ENCODE measurements around the gene COL24A1.
"Not testable (repeated sequence)": the region's sequence is repeated elsewhere in the genome, so short reads cannot be mapped to it uniquely, and the experiment has no call there.

The COL24A1 gene

DNA sequence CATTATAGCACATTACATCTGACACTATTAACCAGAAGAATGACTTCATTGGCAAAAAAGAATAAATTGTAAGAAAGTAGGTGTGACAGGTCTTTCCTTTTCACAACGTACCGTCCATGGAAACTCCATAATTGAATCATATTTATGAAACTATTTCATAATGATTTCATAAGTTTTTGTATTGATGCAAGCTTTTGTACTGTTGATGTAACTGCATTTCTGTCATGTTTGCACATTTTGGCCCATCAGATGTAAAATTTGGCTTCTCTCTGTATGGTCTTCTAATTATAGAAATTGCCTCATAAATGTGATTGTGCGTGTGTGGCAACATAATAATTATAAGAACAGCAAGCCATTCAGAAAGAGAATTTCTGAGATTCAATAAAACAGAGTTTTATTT is 267.7 kb downstream of the COL24A1 start:
- DNase-seq, result no peak
- no peak for ATAC-seq

DNA sequence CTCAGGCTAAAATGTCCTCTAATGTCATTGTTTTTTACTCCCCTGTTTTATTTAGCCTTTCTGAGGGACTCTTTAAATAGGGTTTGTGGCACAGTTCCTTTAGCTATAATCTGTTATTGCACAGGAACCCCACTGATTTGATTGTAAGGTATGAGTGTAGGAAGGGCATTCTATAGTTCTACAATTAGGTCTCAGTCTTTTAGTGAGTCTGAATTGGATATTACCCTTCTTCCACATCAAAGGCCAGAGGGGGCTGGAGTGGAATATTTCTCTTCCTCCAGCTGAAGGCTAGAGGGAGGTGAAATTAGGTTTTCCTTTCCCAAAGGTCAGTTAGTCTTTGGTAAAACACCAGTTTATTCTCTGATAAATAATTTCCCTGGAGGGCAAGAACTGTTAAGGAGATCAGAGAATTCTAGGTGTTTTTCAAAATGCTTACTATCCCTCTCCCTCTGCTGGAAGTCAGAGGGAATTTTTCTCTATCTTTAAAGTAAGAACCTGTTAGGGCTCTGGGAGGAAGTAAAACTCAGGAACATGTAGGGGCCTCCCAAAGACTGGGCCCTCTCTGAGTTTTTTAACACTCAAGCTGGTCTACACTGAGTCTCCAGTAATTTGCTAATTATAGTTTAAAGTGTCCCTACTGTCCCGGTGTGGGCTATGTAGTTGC is 272.1 kb downstream of the COL24A1 start:
- DNase-seq (no peak), ATAC-seq (no peak)

DNA sequence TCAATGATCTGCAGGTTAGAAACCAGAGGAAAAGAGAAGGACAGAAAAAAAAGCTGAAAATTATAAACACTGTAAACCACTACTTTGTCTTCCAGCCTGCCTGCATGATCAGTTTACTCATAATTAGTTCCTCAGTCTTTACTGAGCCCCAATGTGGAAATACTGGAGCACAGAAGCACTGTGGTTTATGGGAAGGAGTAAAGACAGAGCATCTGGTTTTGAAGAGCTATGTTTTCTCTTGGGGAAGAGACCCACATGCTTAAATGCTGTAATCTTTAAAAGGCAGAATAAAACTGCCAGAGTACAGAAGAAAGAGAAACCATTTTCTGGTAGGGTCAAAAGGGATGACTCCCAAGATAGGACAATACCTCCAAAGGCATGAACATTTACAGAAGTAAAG is 289.4 kb downstream of the COL24A1 start:
- no peak for DNase-seq
- ATAC-seq, result no peak

DNA sequence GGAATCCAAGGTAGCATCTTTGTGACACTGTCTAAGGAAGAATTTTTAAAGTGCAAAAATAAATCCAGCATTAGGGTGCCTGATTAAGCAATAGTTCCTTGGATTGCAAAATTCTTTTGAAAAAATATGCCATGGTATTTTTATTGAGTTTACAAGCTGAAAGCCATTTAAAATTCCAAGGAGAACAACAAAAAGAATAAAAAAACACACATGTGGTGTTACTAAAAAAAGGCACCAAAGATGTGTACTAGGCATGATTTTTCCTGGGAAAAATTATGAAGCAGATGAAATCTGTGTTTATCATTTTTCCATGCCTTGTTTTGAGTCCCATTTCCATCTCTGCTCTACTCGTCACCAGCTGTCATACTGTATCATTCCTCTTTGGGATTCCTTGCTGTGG is 291.4 kb downstream of the COL24A1 start:
- ATAC-seq (no peak), DNase-seq (no peak)

DNA sequence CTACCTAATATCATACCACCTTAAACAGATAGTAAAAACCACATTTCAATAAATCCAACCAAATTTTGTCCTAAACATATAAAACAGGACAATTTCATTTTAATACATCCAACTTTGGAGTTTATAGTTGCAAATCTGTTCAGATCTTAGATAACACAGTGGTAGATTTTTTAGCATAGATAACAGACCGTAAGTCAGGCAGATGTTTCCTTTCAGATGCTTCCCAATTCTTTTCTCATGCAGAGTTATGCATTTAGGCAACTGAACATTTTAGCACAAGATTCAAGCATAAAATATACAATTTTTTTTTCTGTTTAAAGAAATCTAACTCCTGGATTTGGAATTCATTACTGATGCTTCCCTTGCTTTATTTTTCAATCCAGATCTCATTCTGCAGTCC is 291.8 kb downstream of the COL24A1 start:
- no peak for ATAC-seq
- DNase-seq, result no peak

DNA sequence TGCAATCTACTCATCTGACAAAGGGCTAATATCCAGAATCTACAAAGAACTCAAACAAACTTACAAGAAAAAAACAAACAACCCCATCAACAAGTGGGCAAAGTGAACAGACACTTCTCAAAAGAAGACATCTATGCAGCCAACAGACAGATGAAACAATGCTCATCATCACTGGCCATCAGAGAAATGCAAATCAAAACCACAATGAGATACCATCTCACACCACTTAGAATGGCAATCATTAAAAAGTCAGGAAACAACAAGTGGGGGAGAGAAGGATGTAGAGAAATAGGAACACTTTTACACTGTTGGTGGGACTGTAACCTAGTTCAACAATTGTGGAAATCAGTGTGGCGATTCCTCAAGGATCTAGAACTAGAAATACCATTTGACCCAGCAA is 292.9 kb downstream of the COL24A1 start:
- not testable (repeated sequence) for DNase-seq

DNA sequence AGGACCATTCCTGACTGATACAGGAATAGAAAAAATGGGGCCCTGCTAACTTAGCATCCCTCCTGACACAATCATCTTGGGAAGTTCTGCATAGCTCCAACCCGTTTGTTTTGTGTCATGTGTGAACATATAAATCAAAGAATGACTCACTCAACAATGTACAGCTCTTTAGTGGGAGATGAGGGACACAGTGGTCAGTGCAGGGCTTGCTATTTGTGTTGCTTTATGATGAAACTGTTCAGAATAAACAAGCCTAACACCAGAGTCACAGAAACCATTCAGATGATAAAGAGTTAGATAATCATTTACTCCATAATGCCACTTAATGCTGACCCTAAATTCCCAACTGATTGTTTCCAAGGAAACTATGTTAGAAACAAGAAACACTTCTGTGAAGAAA is 294.1 kb downstream of the COL24A1 start:
- no peak for ATAC-seq
- DNase-seq, result no peak

More for the DNA sequence above, 292.9 kb downstream of the COL24A1 start:
- ATAC-seq, result not testable (repeated sequence)

DNA sequence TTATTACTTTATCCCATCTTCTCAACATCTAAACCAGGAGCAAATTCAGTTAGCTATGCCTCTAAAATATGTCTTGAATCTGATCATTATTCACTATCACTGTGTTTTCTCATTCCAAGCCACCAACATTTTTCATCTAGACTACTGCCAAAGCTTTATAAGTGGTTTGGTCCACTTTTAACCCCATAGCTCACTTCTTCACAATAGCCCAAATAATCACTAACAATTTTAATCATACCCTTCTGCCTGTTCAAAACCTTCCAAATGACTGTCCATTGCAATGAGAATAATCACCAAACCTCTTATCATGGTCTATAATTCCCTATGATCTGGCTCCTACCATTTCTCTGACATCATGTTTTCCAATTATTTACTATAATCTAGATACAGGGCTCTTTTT is 298.6 kb downstream of the COL24A1 start:
- ATAC-seq (no peak), DNase-seq (no peak)

DNA sequence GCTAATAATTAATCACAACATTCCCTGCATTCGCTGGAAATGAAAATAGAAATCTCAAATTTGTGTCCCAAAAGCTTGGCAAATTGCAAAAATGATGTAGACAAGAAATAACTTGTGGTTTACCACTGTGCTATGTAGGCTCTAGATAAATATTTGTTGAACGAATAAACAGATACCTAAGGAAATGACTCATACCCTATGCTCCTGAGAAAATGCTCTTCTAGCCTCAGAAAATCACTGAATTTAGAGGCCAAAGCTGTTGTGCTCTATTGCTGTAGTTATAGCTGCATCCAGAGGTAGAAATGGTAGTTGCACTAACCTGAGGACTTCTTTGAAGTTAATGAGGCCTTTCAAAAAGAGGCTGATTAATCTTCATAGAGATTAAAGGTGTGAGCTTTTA is 306.3 kb downstream of the COL24A1 start:
- ATAC-seq (no peak), DNase-seq (no peak)

DNA sequence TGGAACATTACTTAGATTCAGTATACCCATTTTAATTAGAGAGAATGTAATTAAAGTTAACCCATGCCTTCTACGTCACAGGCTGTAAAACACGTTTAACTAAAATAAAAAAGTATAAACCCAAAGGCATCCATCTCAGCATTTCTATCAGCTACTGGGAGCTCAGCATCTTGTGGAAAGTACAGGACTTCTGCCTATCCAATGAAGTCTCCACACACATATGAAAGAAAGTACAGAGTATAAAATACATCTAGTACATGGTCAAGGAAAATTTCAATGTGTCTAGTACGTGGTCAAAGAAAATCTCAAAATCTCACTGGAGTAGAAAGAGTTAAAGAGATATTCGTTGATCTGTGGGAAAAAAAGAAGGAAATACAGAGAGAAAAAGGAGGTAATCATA is 306.9 kb downstream of the COL24A1 start:
- ATAC-seq (no peak), DNase-seq (no peak)

DNA sequence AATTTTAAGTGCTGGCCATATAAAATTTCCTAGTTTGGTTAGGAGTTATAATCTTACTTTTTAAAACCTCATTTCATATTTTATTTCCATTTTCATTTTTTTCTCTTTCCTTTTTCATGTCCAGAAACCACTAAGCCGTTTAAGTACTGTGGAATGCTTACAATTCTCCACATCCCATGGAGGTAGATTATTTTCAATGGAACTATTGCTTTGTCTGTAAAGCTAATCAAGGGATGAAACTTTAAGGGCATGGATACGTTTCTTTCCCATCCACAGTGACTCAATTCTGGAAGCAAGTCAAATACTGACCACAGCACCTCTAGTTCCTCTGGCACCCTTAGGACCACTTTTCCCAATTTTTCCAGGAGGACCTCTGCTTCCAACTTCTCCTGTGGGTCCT is 309.2 kb downstream of the COL24A1 start:
- ATAC-seq, result no peak
- DNase-seq, result no peak

DNA sequence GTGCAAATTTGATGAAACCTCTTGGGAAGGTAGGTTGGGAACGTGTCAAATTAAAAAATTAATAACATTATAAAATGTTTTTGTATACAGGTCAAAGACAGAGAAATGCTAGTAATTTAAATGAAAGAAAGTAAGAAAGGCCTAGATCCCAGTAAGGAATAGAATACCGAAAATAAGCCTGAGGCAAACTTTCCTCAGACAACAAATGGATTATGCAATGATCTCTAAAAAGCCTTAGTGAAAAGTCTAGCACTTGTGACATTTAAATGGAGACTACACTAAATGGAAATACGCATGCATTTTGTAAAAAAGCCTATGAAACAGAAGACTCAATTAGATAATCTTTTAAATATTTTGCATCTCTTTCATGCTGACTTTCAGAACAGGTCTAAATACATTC is 309.9 kb downstream of the COL24A1 start:
- no peak for DNase-seq
- no peak for ATAC-seq

DNA sequence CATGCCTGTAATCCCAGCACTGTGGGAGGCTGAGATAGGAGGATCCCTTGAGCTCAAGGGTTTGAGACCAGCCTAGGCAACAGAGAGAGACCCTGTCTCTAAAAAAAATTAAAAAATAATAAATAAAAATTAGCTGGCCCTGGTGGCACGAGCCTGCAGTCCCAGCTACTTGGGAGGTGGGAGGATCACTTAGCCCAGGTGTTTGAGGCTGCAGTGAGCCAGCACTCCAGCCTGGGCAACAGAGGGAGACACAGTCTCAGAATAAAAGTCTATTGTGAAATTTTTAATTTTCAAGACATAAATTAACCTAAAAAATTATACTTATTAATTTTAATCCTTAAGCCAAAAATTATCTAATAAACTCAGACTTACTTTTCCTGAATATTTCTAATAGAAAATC is 317.1 kb downstream of the COL24A1 start:
- no peak for DNase-seq
- ATAC-seq, result no peak

DNA sequence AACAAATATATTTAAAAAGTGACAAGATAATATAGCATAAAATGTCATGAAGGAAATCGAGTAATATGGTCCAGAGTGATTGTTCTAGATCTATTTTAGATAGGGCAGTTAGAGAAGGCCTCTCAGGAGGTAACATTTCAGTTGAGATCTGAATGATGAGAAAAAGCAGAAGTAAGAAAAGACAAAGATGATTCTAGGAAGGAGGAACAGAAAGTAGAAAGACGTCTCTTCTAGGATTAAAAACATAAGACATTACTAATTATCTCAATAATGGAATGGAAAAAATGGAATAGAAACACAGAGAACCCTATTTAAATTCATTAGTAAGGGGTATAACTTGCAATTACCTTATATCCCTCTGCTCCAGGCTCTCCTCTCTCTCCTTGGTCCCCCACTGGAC is 318.3 kb downstream of the COL24A1 start:
- DNase-seq, result no peak
- no peak for ATAC-seq

DNA sequence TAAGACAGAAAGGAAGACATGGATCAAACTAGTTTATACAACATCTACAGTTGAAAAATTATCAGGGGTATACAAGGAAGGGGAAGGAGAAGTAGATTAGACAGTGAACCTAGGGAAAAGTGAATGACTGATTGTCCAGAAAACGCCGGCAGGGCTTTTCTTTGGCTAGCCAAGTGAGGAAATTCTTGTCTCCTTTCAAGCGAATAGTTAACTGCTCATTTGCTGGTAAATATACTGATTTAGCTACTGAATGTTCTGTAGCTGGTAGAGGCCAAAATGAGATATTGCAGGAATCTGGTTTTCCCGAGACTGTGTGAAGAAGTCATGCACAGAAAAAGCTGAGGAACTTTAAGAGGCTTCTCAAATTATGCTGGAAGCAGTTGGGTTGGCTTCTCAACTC is 319.8 kb downstream of the COL24A1 start:
- no peak for DNase-seq
- ATAC-seq, result no peak

DNA sequence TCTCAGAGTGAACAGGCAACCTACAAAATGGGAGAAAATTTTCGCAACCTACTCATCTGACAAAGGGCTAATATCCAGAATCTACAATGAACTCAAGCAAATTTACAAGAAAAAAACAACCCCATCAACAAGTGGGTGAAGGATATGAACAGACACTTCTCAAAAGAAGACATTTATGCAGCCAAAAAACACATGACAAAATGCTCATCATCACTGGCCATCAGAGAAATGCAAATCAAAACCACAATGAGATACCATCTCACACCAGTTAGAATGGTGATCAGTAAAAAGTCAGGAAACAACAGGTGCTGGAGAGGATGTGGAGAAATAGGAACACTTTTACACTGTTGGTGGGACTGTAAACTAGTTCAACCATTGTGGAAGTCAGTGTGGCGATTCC is 323.4 kb downstream of the COL24A1 start:
- ATAC-seq, DNase-seq: not testable (repeated sequence)

DNA sequence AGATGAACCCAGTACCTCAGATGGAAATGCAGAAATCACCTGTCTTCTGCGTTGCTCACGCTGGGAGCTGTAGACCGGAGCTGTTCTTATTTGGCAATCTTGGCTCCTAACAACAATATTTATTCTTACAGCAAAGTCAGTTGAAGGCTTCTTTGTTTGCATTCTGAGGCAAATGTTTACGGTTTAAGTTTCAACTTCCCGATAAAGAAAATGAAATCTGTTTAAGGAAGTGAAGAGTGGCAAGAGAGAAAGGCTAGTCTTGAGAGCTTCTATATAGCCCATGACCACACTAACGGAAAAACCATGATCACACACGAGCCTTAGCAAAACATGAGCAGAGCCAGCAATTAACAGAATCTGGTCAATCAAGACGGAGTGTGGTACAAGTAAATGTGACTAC is 325.7 kb downstream of the COL24A1 start:
- DNase-seq (no peak), ATAC-seq (no peak)

DNA sequence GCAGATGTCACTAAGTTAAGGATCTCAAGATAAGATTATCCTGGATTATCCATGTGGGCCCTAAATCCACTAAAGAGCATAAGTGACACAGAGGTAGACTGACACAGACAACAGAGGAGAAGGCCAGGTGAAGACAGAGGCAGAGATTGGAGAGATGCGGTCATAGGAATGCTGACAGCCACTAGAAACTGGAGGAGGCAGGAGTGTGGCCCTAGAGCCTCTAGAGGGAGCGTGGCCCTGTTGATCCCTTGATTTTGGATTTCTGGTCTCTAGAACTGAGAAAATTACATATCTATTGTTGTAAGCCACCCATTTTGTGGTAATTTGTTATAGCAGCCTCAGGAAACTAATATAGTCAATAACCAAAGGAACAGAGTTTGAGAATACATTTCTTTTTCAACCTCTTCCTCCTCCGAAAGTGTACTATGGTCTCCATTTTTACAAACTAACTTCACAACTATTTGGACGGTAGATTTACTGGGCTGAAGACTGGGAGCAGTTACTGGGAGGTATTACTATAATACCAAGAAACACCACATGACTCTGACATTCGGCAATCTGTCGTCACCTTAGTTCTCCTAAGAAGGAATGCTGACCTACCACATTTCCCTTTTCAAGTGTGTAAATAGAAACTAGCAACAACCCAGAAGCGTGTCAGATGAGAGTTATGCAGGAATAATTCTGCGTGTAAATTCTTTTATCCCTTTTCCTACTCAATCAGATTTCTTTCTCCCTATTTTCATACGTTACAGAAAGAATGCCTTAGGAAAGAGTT is 332.3 kb downstream of the COL24A1 start:
- ATAC-seq, result no peak
- DNase-seq, result no peak

DNA sequence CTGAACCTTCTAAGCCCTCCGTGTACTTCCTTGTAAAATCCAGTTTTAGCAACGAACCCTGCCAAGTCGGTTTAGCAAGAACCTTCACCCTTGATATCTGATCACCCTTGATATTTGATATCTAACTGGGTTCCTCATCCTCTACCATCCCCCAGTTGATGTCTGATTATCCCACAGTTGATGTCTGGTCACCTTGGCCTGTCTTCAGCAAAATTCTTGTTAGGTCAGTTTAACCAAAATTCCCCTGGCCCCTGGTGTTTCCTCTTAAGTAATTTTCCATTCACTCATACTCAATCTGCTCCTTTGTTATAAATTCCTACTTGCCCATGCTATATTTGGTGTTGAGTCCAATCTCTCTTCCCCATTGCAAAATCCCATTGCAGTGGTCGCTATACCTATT is 333.9 kb downstream of the COL24A1 start:
- DNase-seq (no peak), ATAC-seq (no peak)

DNA sequence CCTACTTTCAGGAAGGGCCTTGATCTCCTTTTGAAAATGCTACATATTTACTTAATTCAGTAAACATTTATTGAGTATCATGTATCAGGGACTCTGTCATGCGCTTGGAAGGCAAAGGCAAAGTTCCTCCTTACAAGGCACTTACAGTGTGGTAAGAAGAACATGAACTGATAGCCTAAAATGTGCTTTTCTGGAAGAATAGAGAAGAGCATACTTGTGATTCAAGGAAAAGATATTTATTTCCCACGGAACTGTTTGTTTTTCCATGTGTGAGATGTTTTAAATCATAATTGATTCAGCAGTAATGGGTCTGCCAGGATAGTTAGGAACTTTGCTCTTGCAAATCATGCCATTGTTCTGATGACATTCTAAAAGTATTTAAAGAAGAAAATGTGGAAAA is 338.2 kb downstream of the COL24A1 start:
- no peak for ATAC-seq
- no peak for DNase-seq

DNA sequence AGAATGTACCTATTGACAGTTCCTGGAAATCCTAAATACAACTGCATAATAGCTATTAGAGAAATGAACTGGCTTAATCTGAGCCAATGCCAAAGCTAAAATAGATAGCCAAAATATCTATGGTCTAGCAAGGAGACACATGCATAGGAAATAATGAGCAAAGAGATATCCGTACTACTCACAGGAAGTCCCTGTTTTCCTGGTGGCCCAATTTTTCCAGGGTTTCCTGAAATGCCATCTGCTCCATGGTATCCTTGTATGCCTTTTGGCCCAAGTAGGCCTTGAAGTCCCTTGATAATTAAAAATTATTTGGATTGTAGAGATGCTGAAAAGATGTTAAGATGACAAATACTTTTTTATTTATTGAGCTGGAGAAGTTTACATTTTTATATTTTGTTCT is 340.0 kb downstream of the COL24A1 start:
- no peak for DNase-seq
- ATAC-seq, result no peak

DNA sequence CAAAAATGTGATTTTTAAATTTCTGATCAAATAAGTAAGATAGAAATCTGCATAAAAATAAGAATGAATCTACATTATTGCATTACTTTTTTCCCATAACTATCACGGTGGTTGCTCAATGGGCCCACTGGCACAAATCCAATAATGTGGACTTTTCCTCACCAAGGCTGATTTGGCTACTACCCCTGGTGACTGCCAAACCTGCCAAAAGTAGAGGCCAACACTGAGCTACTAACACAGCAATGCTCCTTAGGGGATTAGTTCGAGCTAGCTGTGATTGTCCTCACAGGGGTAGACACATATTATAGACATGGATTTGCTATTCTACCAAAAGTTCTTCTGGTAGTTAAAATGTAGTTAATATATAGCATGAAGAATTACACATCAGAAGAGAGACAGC is 340.7 kb downstream of the COL24A1 start:
- no peak for DNase-seq
- no peak for ATAC-seq

DNA sequence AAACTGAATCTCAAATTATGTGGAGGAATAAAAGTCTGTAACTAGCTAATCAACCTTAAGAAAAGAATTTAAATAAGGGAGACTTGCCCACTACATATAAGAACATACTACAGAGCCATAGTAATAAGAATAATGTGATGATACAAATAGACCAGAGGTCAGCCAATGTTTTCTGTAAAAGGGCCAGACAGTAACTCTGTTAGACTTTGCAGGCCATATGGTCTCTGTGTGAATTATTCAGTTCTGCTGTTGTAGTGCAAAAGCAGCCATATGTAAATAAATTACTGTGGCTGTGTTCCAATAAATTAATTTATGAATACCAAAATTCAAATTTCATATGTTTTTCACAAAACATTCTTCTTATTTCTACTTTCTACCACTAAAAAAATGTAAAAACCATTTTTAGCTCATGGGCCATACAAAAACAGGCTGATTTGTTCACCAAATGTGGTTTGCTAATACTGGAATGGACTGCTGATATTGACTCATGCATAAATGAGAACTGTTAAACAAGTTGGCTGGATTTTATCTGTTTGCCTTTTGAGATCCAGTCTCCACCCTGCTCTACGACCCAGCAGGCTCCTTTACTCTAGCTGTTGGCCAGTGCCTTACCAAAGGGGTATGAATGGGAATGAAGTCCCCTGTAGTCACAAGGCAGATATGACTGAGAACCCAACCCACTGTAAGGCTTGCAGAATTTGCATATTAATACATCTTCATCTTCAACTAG is 350.2 kb downstream of the COL24A1 start:
- DNase-seq (no peak), ATAC-seq (no peak)

All from stimulated activated naive CD8-positive, alpha-beta T cell treated with anti-CD3 and anti-CD28 coated beads, Interleukin-15, Interleukin-2, amounts not matched to agents 100 U/mL and 50 U/mL, for 24 hours (primary cell).